OCI-LY1 (cell line): Measurements from ENCODE around the gene GPSM1.
"Not testable (repeated sequence)": the region's sequence is repeated elsewhere in the genome, so short reads cannot be mapped to it uniquely, and the experiment has no call there.

ENCODE experiments used
- H2AFZ ChIP-seq: fragments of 200-600 bp; sonication (generic), shearing (Covaris generic); 2 replicates; pipeline ENCODE4 v1.6.0; 2014; ENCODE audit warnings: antibody characterized with exemption, mild to moderate bottlenecking, low read length
- H3F3A ChIP-seq: fragments of 200-600 bp; sonication (generic), shearing (Covaris generic); 2 replicates; pipeline ENCODE4 v1.6.0; 2014; ENCODE audit warnings: mild to moderate bottlenecking, antibody characterized with exemption, low read length, moderate library complexity; ENCODE audit not compliant: insufficient read depth
- H3K27ac ChIP-seq: fragments of 200-600 bp; sonication (generic); 2 replicates; pipeline ENCODE4 v1.5.1; 2014; ENCODE audit warnings: low read length, mixed run types, mild to moderate bottlenecking, low read depth; ENCODE audit not compliant: poor library complexity, severe bottlenecking
- H3K27me3 ChIP-seq: fragments of 200-600 bp; sonication (generic); 2 replicates; pipeline ENCODE4 v1.6.0; 2014; ENCODE audit warnings: antibody characterized with exemption, mild to moderate bottlenecking, low read length, moderate library complexity; ENCODE audit not compliant: insufficient read depth
- H3K36me3 ChIP-seq: fragments of 200-600 bp; sonication (generic); 2 replicates; pipeline ENCODE4 v1.6.1; 2014; ENCODE audit warnings: mild to moderate bottlenecking, antibody characterized with exemption, low read length, moderate library complexity, mixed read lengths; ENCODE audit not compliant: insufficient read depth
- H3K4me1 ChIP-seq: fragments of 200-600 bp; sonication (generic); 2 replicates; pipeline ENCODE4 v1.5.1; 2014; ENCODE audit warnings: mild to moderate bottlenecking, low read length, moderate library complexity; ENCODE audit not compliant: insufficient read depth, severe bottlenecking
- H3K4me2 ChIP-seq: fragments of 200-600 bp; sonication (generic), shearing (Covaris generic); 2 replicates; pipeline ENCODE4 v1.6.1; 2014; ENCODE audit warnings: low read length
- H3K4me3 ChIP-seq: fragments of 200-600 bp; sonication (generic); 2 replicates; pipeline ENCODE4 v1.5.1; 2014; ENCODE audit warnings: low read length, low read depth, mild to moderate bottlenecking, mixed read lengths; ENCODE audit not compliant: poor library complexity, severe bottlenecking
- H3K79me2 ChIP-seq: fragments of 200-600 bp; shearing (Covaris generic); 2 replicates; pipeline ENCODE4 v1.6.1; 2016; ENCODE audit warnings: mixed run types, low read length, mixed read lengths; ENCODE audit not compliant: insufficient read depth
- H3K9ac ChIP-seq: fragments of 200-600 bp; sonication (generic), shearing (Covaris generic); 2 replicates; pipeline ENCODE4 v1.6.1; 2014; ENCODE audit warnings: mild to moderate bottlenecking, low read length, mixed read lengths
- H3K9me2 ChIP-seq: fragments of 200-600 bp; sonication (generic), shearing (Covaris generic); 2 replicates; pipeline ENCODE4 v1.6.1; 2014; ENCODE audit warnings: low read depth, mild to moderate bottlenecking, low read length, mixed read lengths
- H3K9me3 ChIP-seq: fragments of 200-600 bp; shearing (Covaris generic); 2 replicates; pipeline ENCODE4 v1.6.1; 2014; ENCODE audit warnings: low read length, mixed read lengths
- H4K20me1 ChIP-seq: fragments of 200-600 bp; sonication (generic), shearing (Covaris generic); 2 replicates; pipeline ENCODE4 v1.6.0; 2016; ENCODE audit warnings: mild to moderate bottlenecking, low read length; ENCODE audit not compliant: insufficient read depth
- CTCF ChIP-seq: fragments of 200-600 bp; sonication (generic), shearing (Covaris generic); IDR thresholded peaks from 2 replicates; pipeline ENCODE4 v1.5.1; 2017; ENCODE audit warnings: mild to moderate bottlenecking, antibody characterized with exemption, low read length, moderate library complexity, mixed read lengths
- EZH2 ChIP-seq: fragments of 200-600 bp; sonication (generic), shearing (Covaris generic); IDR thresholded peaks from 2 replicates; pipeline ENCODE4 v1.8.0; 2017; ENCODE audit warnings: borderline replicate concordance, mixed run types, mild to moderate bottlenecking, antibody characterized with exemption, low read length, moderate library complexity, mixed read lengths

The GPSM1 gene

DNA sequence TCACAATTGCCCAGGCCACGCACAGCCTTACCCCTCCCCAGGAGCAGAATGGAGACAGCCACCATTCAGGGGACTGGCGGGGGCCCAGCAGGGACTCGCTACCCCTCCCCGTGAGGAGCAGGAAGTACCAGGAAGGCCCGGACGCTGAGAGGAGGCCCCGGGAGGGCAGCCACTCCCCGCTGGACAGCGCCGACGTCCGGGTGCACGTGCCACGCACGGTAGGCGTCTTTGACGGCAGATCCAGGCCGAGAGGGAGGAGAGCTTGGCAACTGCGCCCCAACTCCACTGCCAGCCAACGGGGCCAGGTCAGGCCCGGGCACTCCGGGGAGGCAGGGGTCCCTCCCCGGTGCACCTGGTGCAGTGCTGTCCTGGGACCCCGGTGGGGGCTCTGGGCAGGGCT, 22.2 kb downstream of the GPSM1 start:
- H3K36me3 ChIP-seq, result no peaks in the 10 kb centered on the region
- no peaks in the 10 kb centered on the region for H3K9me3 ChIP-seq
- peaks cover 11% of the 10 kb centered on the region; the same call in 1 of the 2 replicates for H3K27me3 ChIP-seq
- TF ChIP-seq EZH2, result no peak
- TF ChIP-seq CTCF, result no peak
- no peak overlapping the region for H3K27ac ChIP-seq
- no peak overlapping the region for H3K4me3 ChIP-seq
- H3K4me1 ChIP-seq, result no peaks in the 10 kb centered on the region
- no peak overlapping the region for H3K4me2 ChIP-seq
- no peak overlapping the region for H2AFZ ChIP-seq
- H4K20me1 ChIP-seq, result no peaks in the 10 kb centered on the region
- H3F3A ChIP-seq, result no peaks in the 10 kb centered on the region
- H3K9ac ChIP-seq, result no peak overlapping the region
- no peaks in the 10 kb centered on the region for H3K79me2 ChIP-seq
- no peaks in the 10 kb centered on the region for H3K9me2 ChIP-seq

GRCh38 chr9:136351252-136351800, 24.0 kb downstream of the GPSM1 start:
- Histone ChIP-seq H3K9me2 (no peaks in the 10 kb centered on the region), H3K36me3 (no peaks in the 10 kb centered on the region), H3K27ac (no peak overlapping the region), H3K4me2 (no peak overlapping the region), H3K27me3 (peaks cover 15% of the 10 kb centered on the region; the same call in 1 of the 2 replicates), H3F3A (no peaks in the 10 kb centered on the region), H4K20me1 (no peaks in the 10 kb centered on the region), H3K9ac (no peak overlapping the region), H3K79me2 (no peaks in the 10 kb centered on the region), H3K9me3 (no peaks in the 10 kb centered on the region), H3K4me1 (no peaks in the 10 kb centered on the region), H2AFZ (no peak overlapping the region), H3K4me3 (no peak overlapping the region)
- TF ChIP-seq EZH2, result no peak
- no peak for TF ChIP-seq CTCF

GRCh38 chr9:136351868-136352267, 24.5 kb downstream of the GPSM1 start:
- H3K9me2 ChIP-seq, H3K4me3 ChIP-seq, H3F3A ChIP-seq, H3K27ac ChIP-seq, H3K79me2 ChIP-seq, H3K4me2 ChIP-seq, H3K4me1 ChIP-seq, H2AFZ ChIP-seq, H3K36me3 ChIP-seq, H4K20me1 ChIP-seq, H3K9me3 ChIP-seq, H3K9ac ChIP-seq: not testable (repeated sequence)
- H3K27me3 ChIP-seq, result peaks cover 19% of the 10 kb centered on the region; the same call in 1 of the 2 replicates

DNA sequence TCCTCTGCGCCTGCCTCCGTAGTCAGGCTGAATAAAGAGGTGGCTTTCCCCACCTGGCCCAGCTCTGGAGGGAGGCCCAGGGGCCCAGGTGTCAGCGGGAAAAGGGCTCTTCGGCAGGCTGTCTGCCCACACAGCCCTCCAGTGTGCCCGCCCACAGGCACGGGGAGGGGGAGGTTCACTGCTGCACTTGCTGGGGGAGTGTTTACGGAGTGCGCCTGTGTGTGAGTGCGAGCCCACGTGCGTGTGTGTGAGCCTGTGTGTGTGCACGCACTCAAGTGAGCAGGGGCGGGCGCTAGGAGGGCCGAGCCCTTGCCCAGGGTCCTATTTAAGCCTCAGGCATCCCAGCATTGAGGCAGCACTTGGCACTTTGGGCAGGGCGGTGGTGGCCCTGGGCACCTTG, 25.3 kb downstream of the GPSM1 start:
- no peak overlapping the region for H3K4me2 ChIP-seq

More for the DNA sequence above, 25.3 kb downstream of the GPSM1 start:
- Histone ChIP-seq H3K9ac (no peak overlapping the region), H2AFZ (no peak overlapping the region), H3K9me2 (no peaks in the 10 kb centered on the region), H3K36me3 (no peaks in the 10 kb centered on the region), H3K9me3 (no peaks in the 10 kb centered on the region), H3F3A (no peaks in the 10 kb centered on the region), H3K4me1 (no peaks in the 10 kb centered on the region), H3K27ac (no peak overlapping the region), H3K4me3 (no peak overlapping the region), H3K79me2 (no peaks in the 10 kb centered on the region), H3K27me3 (peaks cover 19% of the 10 kb centered on the region; the same call in 1 of the 2 replicates), H4K20me1 (no peaks in the 10 kb centered on the region)
- TF ChIP-seq CTCF, result no peak
- no peak for TF ChIP-seq EZH2
